SHP77 treated with DMSO at 0.1 percent for 48 hours (cell line): ENCODE data around the gene TTC9B.
"Not testable (repeated sequence)": the region's sequence is repeated elsewhere in the genome, so short reads cannot be mapped to it uniquely, and the experiment has no call there.

Source experiments
- DNase-seq: peaks from one replicate; lab custom pipeline; 2025; lab: John Stamatoyannopoulos, UW

TTC9B gene

DNA sequence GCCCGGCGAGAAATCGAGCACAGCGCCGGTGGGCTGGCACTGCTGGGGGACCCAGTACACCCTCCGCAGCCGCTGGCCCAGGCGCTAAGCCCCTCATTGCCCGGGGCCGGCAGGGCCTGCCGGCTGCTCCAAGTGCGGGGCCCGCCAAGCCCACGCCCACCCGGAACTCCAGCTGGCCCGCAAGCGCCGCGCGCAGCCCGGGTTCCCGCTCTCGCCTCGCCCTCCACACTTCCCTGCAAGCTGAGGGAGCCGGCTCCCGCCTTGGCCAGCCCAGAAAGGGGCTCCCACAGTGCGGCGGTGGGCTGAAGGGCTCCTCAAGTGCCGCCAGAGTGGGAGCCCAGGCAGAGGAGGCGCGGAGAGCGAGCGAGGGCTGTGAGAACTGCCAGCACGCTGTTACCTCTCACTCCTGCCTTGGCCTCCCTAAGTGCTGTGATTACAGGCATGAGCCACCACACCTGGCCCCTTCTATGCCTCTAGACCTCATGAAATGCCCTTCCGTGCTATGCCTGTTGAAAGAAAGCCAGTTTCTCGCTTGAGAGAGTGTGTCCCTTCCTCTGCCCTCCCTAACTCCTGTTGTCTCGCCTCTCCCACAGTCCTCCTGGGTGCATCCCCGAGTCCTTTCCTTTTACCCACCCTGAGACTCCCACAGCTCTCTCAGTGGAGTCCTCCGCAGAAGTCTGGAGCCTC lies 47.7 kb downstream of the TTC9B start:
- not testable (repeated sequence) for DNase-seq

DNA sequence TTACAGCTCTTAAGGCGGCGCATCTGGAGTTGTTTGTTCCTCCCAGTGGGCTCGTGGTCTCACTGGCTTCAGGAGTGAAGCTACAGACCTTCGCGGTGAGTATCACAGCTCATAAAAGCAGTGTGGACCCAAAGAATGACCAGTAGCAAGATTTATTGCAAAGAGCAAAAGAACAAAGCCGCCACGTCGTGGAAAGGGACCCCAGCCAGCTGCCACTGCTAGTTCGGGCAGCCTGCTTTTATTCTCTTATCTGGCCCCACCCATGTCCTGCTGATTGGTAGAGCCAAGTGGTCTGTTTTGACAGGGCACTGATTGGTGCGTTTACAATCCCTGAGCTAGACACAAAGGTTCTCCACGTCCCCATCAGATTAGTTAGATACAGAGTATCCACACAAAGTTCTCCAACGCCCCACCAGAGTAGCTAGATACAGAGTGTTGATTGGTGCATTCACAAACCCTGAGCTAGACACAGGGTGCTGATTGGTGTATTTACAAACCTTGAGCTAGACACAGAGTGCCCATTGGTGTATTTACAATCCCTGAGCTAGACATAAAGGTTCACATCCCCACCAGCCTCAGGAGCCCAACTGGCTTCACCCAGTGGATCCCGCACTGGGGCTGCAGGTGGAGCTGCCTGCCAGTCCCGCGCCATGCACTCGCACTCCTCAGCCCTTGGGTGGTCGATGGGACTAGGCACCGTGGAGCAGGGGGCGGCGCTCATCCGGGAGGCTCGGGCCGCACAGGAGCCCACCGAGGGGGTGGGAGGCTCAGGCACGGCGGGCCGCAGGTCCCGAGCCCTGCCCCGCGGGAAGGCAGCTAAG lies 48.5 kb downstream of the TTC9B start:
- not testable (repeated sequence) for DNase-seq
